Measurements from ENCODE around the gene NDST1.

DNA sequence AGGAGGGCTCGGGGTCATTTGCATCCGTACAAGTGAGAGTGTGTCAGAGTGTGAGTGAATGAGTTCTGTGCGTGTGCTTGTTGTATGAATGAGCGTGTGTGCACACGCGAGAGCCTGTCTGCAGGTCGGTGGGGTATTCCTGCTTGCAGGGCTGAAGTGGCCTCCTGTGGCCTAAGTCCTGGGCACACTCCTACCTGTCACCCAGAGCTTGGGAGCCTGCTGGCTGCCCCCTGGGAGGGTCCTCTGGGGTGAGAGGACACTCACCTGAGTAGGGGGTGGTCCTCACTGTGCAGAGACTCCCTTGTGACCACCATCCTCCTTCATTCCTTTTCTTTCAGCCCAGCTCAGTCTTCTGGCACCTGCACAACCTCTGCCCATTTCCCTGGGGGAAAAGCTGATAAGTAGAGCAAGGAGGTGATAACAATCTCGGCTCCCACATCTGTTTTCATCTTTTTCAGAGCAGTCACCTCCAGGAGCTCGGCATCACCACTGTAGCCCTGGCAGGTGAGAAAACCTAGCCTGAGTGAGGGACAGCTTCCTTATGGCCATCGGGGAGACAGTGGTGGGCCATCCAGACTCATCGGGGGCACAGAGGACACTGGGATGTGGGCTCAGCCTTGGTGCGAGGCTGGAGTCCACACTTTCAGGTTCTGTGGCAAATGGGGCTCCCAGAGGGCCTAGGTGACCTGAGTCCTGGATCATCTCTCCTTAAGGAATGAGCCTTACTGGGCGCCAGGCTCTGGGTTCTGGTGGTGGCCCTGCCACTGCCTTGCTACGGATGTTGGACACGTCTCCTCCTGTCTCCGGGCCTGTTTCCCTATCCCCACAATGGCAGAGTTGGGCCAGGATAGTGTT, 93.8 kb downstream of the NDST1 start:
- TF ChIP-seq, protein P1, sequence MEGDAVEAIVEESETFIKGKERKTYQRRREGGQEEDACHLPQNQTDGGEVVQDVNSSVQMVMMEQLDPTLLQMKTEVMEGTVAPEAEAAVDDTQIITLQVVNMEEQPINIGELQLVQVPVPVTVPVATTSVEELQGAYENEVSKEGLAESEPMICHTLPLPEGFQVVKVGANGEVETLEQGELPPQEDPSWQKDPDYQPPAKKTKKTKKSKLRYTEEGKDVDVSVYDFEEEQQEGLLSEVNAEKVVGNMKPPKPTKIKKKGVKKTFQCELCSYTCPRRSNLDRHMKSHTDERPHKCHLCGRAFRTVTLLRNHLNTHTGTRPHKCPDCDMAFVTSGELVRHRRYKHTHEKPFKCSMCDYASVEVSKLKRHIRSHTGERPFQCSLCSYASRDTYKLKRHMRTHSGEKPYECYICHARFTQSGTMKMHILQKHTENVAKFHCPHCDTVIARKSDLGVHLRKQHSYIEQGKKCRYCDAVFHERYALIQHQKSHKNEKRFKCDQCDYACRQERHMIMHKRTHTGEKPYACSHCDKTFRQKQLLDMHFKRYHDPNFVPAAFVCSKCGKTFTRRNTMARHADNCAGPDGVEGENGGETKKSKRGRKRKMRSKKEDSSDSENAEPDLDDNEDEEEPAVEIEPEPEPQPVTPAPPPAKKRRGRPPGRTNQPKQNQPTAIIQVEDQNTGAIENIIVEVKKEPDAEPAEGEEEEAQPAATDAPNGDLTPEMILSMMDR (IDR thresholded peaks at IDR 0.05; ENCODE audit: control extremely low read depth in 1 of 3, insufficient read depth in 1 of 3, low read depth in 1 of 3, low read length in 3 of 3): no peak
- no peak for TF ChIP-seq EZH2 (IDR thresholded peaks at IDR 0.05; ENCODE audit: low read depth, low read length, severe bottlenecking)
